Limb (tissue), 2 donors: ENCODE results near the gene LRIG1.

Experiments
- DNase-seq, 2 donors: peaks; one replicate each; pipeline ENCODE4 v3.0.0-alpha.2; 2016; ENCODE audit errors: extremely low spot score in 2 of 2

LRIG1 gene

GRCh38 chr3:66390013-66390412, 110.8 kb downstream of the LRIG1 start:
- no peak for DNase-seq

GRCh38 chr3:66386925-66387650, 113.7 kb downstream of the LRIG1 start:
- DNase-seq: no peak

- DNase-seq: no peak
Measured at GRCh38 chr3:66386011-66386924, 114.6 kb downstream of the LRIG1 start.

- no peak for DNase-seq
Measured at GRCh38 chr3:66385066-66385465, 115.8 kb downstream of the LRIG1 start.

- DNase-seq: no peak
Measured at GRCh38 chr3:66383998-66384745, 116.7 kb downstream of the LRIG1 start.

GRCh38 chr3:66383023-66383422, 117.8 kb downstream of the LRIG1 start:
- no peak for DNase-seq

GRCh38 chr3:66382142-66382541, 118.7 kb downstream of the LRIG1 start:
- DNase-seq: no peak

GRCh38 chr3:66381626-66382025, 119.2 kb downstream of the LRIG1 start:
- peak in 1 of 2 donors; percentile 49 for DNase-seq

GRCh38 chr3:66380200-66380932, 120.5 kb downstream of the LRIG1 start:
- no peak for DNase-seq

GRCh38 chr3:66379565-66379964, 121.3 kb downstream of the LRIG1 start:
- no peak for DNase-seq

- DNase-seq: no peak
Measured at GRCh38 chr3:66378256-66378655, 122.6 kb downstream of the LRIG1 start.

- DNase-seq: no peak
Measured at GRCh38 chr3:66377800-66378199, 123.0 kb downstream of the LRIG1 start.

GRCh38 chr3:66376568-66376967, 124.3 kb downstream of the LRIG1 start:
- DNase-seq: no peak

GRCh38 chr3:66372681-66373350, 128.0 kb downstream of the LRIG1 start:
- DNase-seq: no peak

GRCh38 chr3:66371432-66371831, 129.4 kb downstream of the LRIG1 start:
- DNase-seq: no peak

- DNase-seq: no peak
Measured at GRCh38 chr3:66370179-66370578, 130.6 kb downstream of the LRIG1 start.

GRCh38 chr3:66367979-66368378, 132.8 kb downstream of the LRIG1 start:
- no peak for DNase-seq

- no peak for DNase-seq
Measured at GRCh38 chr3:66366747-66367146, 134.1 kb downstream of the LRIG1 start.

- DNase-seq: no peak
Measured at GRCh38 chr3:66365080-66365479, 135.7 kb downstream of the LRIG1 start.

- peak in 1 of 2 donors; percentile 30 for DNase-seq
Measured at GRCh38 chr3:66363148-66363547, 137.7 kb downstream of the LRIG1 start.

- DNase-seq: peak in 1 of 2 donors; percentile 80
Measured at GRCh38 chr3:66362541-66362941, 138.3 kb downstream of the LRIG1 start.
